Lower leg skin (tissue), 4 donors: ENCODE measurements around the gene GCLC. TPM values are rescaled to one million over a fixed set of nuclear protein-coding genes. Genes with fewer than 3 reads are reported as not detected.
"Not testable (repeated sequence)": the region's sequence is repeated elsewhere in the genome, so short reads cannot be mapped to it uniquely, and the experiment has no call there.

Source experiments
- DNase-seq, 2 donors: peaks; one replicate each; pipeline ENCODE4 v3.0.0-alpha.2; 2019; ENCODE audit warnings: low spot score in 2 of 2
- H3K4me3 ChIP-seq: fragments of 200-600 bp; sonication (generic); 2 replicates; pipeline ENCODE4 v1.5.1; 2017; ENCODE audit warnings: mild to moderate bottlenecking, low read depth; ENCODE audit not compliant: poor library complexity, severe bottlenecking
- CTCF ChIP-seq, 3 donors: fragments of 450-650 bp; IDR thresholded peaks; one replicate each; pipeline ENCODE4 v1.5.1; 2016; ENCODE audit warnings: antibody characterized with exemption in 3 of 3, mild to moderate bottlenecking in 3 of 3, moderate library complexity in 2 of 3
- POLR2A ChIP-seq, 2 donors: fragments of 450-650 bp; IDR thresholded peaks; one replicate each; pipeline ENCODE4 v1.6.1; 2016 to 2017; ENCODE audit warnings: antibody characterized with exemption in 2 of 2, mild to moderate bottlenecking in 1 of 2, moderate library complexity in 1 of 2
- WGBS, 2 donors: methylation state at CpG; one replicate each; pipeline ENCODE4 v1.1.5; 2018; 5-methylcytosine and 5-hydroxymethylcytosine counted together
- intact Hi-C: fragments of 100-400 bp; cut with DNase I; formaldehyde crosslinking; loops from one replicate; pipeline ENCODE4 v1.15.0; 2023; ENCODE audit warnings: low total_unique reads
- total RNA-seq, 4 donors: library from RNA; depleted of rRNA; stranded (reverse); fragments of >200 nt; gene quantifications; one replicate each; pipeline ENCODE4 v1.1.0, GENCODE V29; 2016

GCLC gene
- total RNA-seq, 4 donors from 2014 or later = 29.2 to 34.1 (median 30.2) TPM

GRCh38 chr6:53567701-53568100 lies 22.8 kb upstream of the GCLC start:
- TF ChIP-seq CTCF (IDR thresholded peaks at IDR 0.05) = no peak
- TF ChIP-seq POLR2A (IDR thresholded peaks at IDR 0.05) = no peak
- WGBS, 2 donors = 44 to 52% methylated on average over 2 of the region's 2 CpGs
- intact Hi-C loops = no loop called here
- no peak for DNase-seq
- no peak overlapping the region for H3K4me3 ChIP-seq

- H3K4me3 ChIP-seq = no peak overlapping the region
- DNase-seq = no peak
- WGBS, 2 donors = 58 to 65% methylated on average over 3 of the region's 3 CpGs
- TF ChIP-seq POLR2A (IDR thresholded peaks at IDR 0.05) (no peak), CTCF (IDR thresholded peaks at IDR 0.05) (no peak)
- intact Hi-C loops = no loop called here
Measured at GRCh38 chr6:53566755-53567154, 21.9 kb upstream of the GCLC start.

GRCh38 chr6:53565886-53566285 lies 21.0 kb upstream of the GCLC start:
- H3K4me3 ChIP-seq = no peak overlapping the region
- DNase-seq = no peak
- no peak for TF ChIP-seq POLR2A (IDR thresholded peaks at IDR 0.05)
- no peak for TF ChIP-seq CTCF (IDR thresholded peaks at IDR 0.05)
- 82 to 89% methylated on average over 3 of the region's 3 CpGs for WGBS, 2 donors
- intact Hi-C loops = no loop called here

- H3K4me3 ChIP-seq = no peak overlapping the region
- DNase-seq = no peak
- intact Hi-C loops = no loop called here
- 68 to 79% methylated on average over 2 of the region's 2 CpGs for WGBS, 2 donors
- TF ChIP-seq CTCF (IDR thresholded peaks at IDR 0.05) = no peak
- no peak for TF ChIP-seq POLR2A (IDR thresholded peaks at IDR 0.05)
Measured at GRCh38 chr6:53564401-53565065, 19.6 kb upstream of the GCLC start.

GRCh38 chr6:53556986-53557715 lies 12.2 kb upstream of the GCLC start:
- WGBS, 2 donors = 88 to 90% methylated on average over 2 of the region's 2 CpGs
- no peak overlapping the region for H3K4me3 ChIP-seq
- TF ChIP-seq POLR2A (IDR thresholded peaks at IDR 0.05) (no peak), CTCF (IDR thresholded peaks at IDR 0.05) (no peak)
- intact Hi-C loops = no loop called here
- DNase-seq = no peak

- 85% methylated on average over 3 of the region's 3 CpGs for WGBS, 2 donors
- DNase-seq, intact Hi-C loops, H3K4me3 ChIP-seq: not testable (repeated sequence)
Measured at GRCh38 chr6:53553600-53553999, 8.7 kb upstream of the GCLC start.

- DNase-seq, intact Hi-C loops, H3K4me3 ChIP-seq: not testable (repeated sequence)
- 80 to 87% methylated on average over 7 of the region's 7 CpGs for WGBS, 2 donors
Measured at GRCh38 chr6:53551681-53552080, 6.8 kb upstream of the GCLC start.
